ENCODE data around the gene SUSD2. TPM values are rescaled to one million over a fixed set of nuclear protein-coding genes. Genes with fewer than 3 reads are reported as not detected.

Gene SUSD2
- total and polyA plus RNA-seq, 2 of the 4 experiments (the other 2 are of a cell fraction) = 0.18 to 1.6 TPM

GRCh38 chr22:24146791-24147353, 34.4 kb upstream of the SUSD2 start:
- H3K4ac ChIP-seq (ENCODE audit: low read depth, low read length) = peak overlapping the region; percentile 91
- WGBS, 2 experiments (ENCODE audit: extremely low coverage in 2 of 2, insufficient read length in 1 of 2) = 50% methylated on average over 1 of the region's 4 CpGs; no CpG with 5 or more reads in 1 of the 2 experiments
- H2AK9ac ChIP-seq (replicated peaks; ENCODE audit: low read depth, low read length, poor library complexity) = peak overlapping the region; percentile 88
- peak overlapping the region; percentile 25; the same call in 1 of the 2 replicates for H3K18ac ChIP-seq (ENCODE audit: low read depth, low read length)
- H2BK15ac ChIP-seq (ENCODE audit: low read depth, low read length) = peak overlapping the region; percentile 69; the same call in 1 of the 3 replicates
- ChIA-PET POLR2A (ENCODE audit: unreplicated experiment) (no interaction called here), CTCF (interaction anchor here (1.4 to 2.7 kb wide), 3 partner anchors 8 to 39 kb away, joined by 4 to 19 read pairs (median 5); no protein-coding TSS in a partner anchor)
- peak overlapping the region; percentile 96 for H2BK5ac ChIP-seq (ENCODE audit: low read depth, low read length, poor library complexity, severe bottlenecking)
- DNase-seq (peak; percentile 92), ATAC-seq (ENCODE audit: low read depth) (peak; percentile 88)
- H3K14ac ChIP-seq (replicated peaks; ENCODE audit: low read depth, low read length) = peak overlapping the region; percentile 71
- no peak overlapping the region for H3K9ac ChIP-seq (ENCODE audit: low read depth, low read length)
- peak overlapping the region; percentile 58 for H2BK20ac ChIP-seq (ENCODE audit: low read depth, low read length)
- dilution Hi-C loops (cut with HindIII; ENCODE audit: low sequenced_read_pairs, unreplicated experiment) (no loop called here), in situ Hi-C loops (cut with MboI; ENCODE audit: low sequenced_read_pairs) (no loop called here), intact Hi-C loops (cut with micrococcal nuclease) (loop anchor here (2.0 kb wide), 1 partner anchor 136 kb away; the partner anchor contains the start of gene CABIN1)
- peak overlapping the region; percentile 55; the same call in 1 of the 2 replicates for H3K23ac ChIP-seq (ENCODE audit: low read depth, low read length)
- peaks cover 50% of the 10 kb centered on the region for H3K4me1 ChIP-seq (ENCODE audit: control insufficient read depth, insufficient read depth, low read length)
- TF ChIP-seq RCOR1 (IDR thresholded peaks at IDR 0.05; ENCODE audit: insufficient replicate concordance, low read length) (peak; percentile 57), CEBPB (IDR thresholded peaks at IDR 0.05; ENCODE audit: low read depth, low read length) (no peak), BHLHE40 (IDR thresholded peaks at IDR 0.05; ENCODE audit: low read depth, low read length) (peak; percentile 62; the same call in 1 of the 2 replicates), MAZ (IDR thresholded peaks at IDR 0.05; ENCODE audit: borderline replicate concordance, low read depth, low read length) (peak; percentile 92; the same call in 1 of the 2 replicates)
- TF ChIP-seq, protein P1, sequence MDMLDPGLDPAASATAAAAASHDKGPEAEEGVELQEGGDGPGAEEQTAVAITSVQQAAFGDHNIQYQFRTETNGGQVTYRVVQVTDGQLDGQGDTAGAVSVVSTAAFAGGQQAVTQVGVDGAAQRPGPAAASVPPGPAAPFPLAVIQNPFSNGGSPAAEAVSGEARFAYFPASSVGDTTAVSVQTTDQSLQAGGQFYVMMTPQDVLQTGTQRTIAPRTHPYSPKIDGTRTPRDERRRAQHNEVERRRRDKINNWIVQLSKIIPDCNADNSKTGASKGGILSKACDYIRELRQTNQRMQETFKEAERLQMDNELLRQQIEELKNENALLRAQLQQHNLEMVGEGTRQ (IDR thresholded peaks at IDR 0.05; ENCODE audit: low read depth, low read length) = no peak
- H3K79me1 ChIP-seq (ENCODE audit: low read depth in 1 of 2, low read length in 2 of 2) = peaks cover 28 to 79% of the 10 kb centered on the region in 2 experiments; a peak in 3 of 4 replicates
- peaks cover 75% of the 10 kb centered on the region for H3K9me1 ChIP-seq (ENCODE audit: insufficient read depth, low read length)
- H2AK5ac ChIP-seq (ENCODE audit: low read depth, low read length) = peak overlapping the region; percentile 97
- H3K4me2 ChIP-seq (ENCODE audit: low read depth, low read length) = peak overlapping the region; percentile 34; the same call in 1 of the 2 replicates
- peak overlapping the region; percentile 44 to 90; a peak in 3 of 4 replicates for H4K8ac ChIP-seq (ENCODE audit: low read depth in 2 of 2, low read length in 2 of 2)
- H3K36me3 ChIP-seq (ENCODE audit: control insufficient read depth, insufficient read depth, low read length) = no peaks in the 10 kb centered on the region
- peak overlapping the region; percentile 89 for H4K91ac ChIP-seq (ENCODE audit: insufficient read depth, low read depth, low read length)
- peaks cover 22% of the 10 kb centered on the region for H4K20me1 ChIP-seq (ENCODE audit: insufficient read depth, low read length)
- H2AFZ ChIP-seq (replicated peaks; ENCODE audit: low read length, poor library complexity) = peak overlapping the region; percentile 59
- no TSS peak for BruUV-seq (replicated peaks)
- H3K4me3 ChIP-seq (ENCODE audit: insufficient read depth, low read depth, low read length) = no peak overlapping the region
- peak overlapping the region; percentile 15; the same call in 1 of the 2 replicates for H4K5ac ChIP-seq (ENCODE audit: low read depth, low read length)
- peak overlapping the region; percentile 41; the same call in 1 of the 2 replicates for H3K56ac ChIP-seq (ENCODE audit: extremely low read depth, insufficient read depth, low read length)
- peak overlapping the region; percentile 92 for H2BK120ac ChIP-seq (ENCODE audit: low read depth, low read length)
- H3K9me3 ChIP-seq (ENCODE audit: control insufficient read depth, insufficient read depth, low read length) = no peaks in the 10 kb centered on the region
- H3K27ac ChIP-seq (ENCODE audit: insufficient read depth, low read length) = peak overlapping the region; percentile 87
- no peaks in the 10 kb centered on the region for H3K27me3 ChIP-seq (ENCODE audit: control insufficient read depth, insufficient read depth, low read length)

Data from IMR-90 (cell line).